IPS-NIHi7 (cell line): ENCODE data around the gene ASS1.
"Not testable (repeated sequence)": the region's sequence is repeated elsewhere in the genome, so short reads cannot be mapped to it uniquely, and the experiment has no call there.

ENCODE experiments used
- DNase-seq: peaks from one replicate; pipeline ENCODE4 v3.0.0; 2012; ENCODE audit warnings: mixed read lengths; ENCODE audit errors: extremely low spot score

ASS1 gene

DNA sequence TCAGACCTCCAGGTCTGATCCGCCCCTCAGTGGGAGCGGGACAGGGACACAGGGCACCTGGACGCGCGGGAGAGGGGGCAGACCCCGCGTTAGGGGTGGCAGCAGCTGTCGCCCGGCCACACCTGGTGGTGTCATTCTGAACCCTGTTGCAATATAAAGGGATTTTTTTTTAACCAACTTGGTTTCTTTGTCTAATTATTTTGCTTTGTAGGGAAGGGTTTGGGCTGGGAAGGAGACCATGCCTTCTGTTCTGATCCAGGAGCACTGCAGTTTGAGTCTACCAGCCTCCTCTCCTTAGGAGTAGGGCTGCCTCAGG lies 10.9 kb upstream of the ASS1 start:
- no peak for DNase-seq

- not testable (repeated sequence) for DNase-seq
Measured at GRCh38 chr9:130434656-130435055, 10.1 kb upstream of the ASS1 start.

- DNase-seq: no peak
Measured at GRCh38 chr9:130437011-130437789, 7.6 kb upstream of the ASS1 start.

GRCh38 chr9:130438382-130438981 lies 6.3 kb upstream of the ASS1 start:
- DNase-seq: no peak

DNA sequence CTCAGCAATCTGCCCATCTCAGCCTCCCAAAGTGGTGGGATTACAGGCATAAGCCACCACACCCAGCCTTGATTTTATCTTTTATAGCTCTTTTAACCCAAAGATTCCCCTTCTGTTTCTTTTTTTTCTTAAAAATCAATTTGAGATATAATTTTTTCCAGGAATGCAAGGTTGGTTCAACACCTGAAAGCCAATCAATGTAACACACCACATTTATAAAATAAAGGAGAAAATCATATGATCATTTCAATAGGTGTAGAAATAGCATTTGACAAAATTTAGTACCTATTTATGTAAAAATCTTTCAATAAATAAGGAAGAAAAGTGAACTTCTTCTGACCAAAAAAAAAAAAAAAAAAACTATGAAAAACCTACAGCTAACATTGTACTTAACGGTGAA lies 3.7 kb upstream of the ASS1 start:
- no peak for DNase-seq

DNA sequence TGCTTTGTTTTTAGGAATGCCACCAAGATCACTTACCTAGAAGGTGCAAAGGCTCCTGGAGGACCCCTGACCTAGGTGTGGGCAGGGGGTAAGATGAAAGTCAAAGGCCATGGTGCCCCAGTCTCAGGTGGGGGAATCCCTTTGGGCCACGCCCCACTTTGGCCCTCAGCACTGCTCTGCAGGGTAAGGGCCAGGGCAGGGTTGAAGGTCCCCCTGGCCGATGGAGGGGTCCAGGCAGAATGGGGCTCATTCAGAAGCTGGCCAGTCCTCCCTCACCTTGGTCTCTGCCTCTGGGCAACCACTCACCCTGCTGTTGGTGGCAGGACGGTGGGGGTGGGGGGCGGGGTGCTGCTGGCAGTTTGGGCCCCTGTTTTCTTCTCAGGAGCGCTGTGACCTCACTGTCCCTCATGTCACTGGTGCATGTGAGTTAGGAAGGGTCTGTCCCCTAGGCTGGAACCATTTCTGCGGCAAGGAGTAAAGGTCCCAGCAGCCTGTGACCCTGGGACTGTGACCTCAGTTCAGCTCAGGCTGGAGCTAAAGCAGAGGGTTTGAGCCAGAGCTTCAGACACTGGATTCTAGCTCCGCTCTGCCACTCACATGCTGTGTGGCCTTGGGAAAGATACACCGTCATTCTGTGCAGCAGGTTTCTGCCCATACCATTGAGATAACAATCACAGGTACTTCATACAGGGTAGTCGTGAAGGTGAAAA lies 1.9 kb upstream of the ASS1 start:
- DNase-seq: no peak

GRCh38 chr9:130443456-130443801 lies 1.3 kb upstream of the ASS1 start:
- no peak for DNase-seq

DNA sequence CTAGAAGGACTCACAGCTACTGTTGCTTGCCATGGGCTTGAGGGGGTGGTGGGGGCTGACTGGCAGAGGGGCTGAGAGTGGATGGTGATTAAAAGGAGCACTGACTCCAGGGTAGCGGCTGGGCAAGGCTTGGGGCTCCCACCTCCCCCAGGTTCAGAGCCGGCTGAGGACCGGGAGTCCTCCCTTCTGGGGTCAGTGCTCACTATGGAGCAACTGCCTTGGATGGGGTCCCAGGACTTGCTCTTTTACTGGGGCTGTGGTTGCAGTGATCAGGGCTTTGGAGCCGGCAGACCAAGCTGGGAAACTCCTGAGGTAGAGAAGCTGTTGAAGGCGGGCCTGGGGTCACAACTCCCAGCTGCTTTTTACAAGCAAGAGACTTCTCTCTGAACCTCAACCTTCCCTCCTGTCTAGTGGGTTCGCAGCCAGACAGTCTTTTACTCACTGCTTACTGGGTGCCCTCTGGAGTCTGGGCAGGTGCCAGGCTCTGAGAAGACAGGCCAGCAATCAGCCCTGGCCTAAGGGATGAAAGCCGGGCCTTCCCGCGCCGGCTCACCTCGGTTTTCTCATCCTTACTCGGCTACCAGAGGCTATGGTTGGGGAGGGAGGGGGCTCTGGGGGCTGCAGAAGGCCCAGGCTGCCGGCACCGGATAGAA lies 795 bp upstream of the ASS1 start:
- no peak for DNase-seq

DNA sequence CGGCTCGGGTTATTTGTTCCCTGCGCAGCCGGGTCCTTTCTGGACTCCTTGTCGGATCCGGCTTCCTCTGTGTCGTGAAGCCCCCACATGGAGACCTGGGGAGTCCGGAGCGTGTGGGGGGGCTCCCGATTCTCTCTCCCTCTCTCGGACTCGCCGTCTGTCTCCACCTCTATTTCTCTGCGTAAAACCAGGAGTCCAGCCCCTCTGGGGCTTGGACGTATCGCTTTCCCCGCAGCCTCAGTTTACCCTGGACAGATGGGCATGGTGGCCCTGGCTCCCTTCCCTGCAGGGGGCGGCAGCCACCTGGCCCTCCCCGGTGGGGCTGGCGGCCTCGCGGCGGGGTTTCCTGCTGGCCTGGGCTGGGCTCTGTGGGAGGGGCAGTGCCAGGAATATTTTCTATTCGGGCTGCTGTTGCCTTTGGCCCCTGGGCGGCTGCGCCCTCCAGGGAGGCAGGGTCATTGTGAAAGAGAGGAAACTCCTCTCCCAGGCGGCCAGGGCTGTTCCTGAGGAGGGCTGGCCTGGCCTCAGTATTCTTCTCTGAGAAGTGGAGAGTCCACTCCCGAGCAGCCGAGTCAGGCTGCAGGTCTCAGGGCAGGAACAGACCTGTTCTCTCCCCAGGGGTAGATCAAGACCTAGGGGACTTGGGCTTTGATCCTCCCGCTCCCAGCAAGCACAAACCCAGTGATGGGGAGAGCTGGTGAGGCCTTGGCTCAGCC lies 665 bp downstream of the ASS1 start:
- DNase-seq: no peak

GRCh38 chr9:130446101-130446861 lies 1.5 kb downstream of the ASS1 start:
- DNase-seq: peak; percentile 74

DNA sequence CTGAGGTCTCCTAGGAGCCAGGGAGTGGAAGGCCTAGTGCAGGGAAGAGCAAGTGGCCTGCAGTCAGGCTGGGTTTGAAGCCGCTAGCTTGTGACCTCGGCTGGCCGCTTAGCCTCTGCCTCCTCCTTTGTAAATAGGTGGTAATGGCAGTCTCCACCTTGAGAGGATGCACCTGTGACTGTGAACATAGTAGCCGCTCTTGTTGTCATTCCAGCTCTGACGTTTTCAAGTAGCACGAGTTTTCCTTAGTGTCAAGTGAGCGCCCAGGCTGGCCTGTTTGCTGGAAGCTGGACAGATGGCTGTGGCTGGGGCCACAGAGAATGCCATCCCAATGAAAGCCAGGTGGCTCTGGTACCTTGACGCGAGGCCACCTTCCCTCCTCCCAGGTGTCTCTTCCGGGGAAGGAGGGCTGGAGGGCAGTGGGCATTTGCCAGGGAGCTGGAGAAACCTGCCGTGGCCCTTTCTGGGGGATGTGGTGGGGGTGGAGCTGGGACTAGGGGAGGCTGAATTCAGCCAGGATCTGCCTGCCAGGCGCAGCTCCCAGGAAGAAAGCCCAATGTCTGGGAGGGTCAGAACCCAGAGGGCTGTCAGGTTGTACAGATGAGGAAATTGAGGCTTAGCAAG lies 2.5 kb downstream of the ASS1 start:
- DNase-seq: no peak

- DNase-seq: no peak
Measured at GRCh38 chr9:130448035-130448624, 3.4 kb downstream of the ASS1 start.

- DNase-seq: no peak
Measured at GRCh38 chr9:130448771-130449603, 4.2 kb downstream of the ASS1 start.

DNA sequence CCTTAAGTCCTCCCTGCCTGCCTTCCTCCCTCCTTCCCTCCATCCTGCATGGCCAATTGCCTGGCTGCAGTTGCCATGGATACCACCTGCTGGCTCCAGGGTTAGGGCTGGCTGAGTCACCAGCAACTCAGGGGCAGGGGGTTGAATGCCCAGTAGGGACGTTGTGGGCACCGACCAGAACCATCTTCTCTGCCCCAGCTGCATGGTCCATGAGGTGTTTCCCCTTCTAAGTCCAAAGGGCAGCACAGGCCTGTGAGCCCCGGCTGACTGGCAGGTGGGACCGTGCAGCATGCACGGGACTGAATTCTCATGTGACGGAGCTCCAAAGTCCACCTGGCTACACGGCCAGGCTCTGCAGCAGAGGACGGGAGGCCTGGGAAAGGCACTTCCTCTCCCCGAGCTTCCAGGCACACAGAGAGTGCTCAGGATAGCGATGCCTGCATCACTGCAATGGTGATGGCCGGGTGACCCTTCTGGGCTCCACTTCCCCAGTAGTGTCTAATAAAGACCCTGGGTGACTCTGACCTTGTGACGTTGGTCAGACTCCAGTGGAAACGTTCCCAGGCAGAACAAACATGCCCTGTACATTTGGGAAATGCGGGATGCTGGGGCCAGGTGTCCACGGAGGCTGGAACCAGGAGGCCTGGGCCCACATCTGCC lies 5.7 kb downstream of the ASS1 start:
- no peak for DNase-seq

- DNase-seq: no peak
Measured at GRCh38 chr9:130451004-130451390, 6.2 kb downstream of the ASS1 start.

DNA sequence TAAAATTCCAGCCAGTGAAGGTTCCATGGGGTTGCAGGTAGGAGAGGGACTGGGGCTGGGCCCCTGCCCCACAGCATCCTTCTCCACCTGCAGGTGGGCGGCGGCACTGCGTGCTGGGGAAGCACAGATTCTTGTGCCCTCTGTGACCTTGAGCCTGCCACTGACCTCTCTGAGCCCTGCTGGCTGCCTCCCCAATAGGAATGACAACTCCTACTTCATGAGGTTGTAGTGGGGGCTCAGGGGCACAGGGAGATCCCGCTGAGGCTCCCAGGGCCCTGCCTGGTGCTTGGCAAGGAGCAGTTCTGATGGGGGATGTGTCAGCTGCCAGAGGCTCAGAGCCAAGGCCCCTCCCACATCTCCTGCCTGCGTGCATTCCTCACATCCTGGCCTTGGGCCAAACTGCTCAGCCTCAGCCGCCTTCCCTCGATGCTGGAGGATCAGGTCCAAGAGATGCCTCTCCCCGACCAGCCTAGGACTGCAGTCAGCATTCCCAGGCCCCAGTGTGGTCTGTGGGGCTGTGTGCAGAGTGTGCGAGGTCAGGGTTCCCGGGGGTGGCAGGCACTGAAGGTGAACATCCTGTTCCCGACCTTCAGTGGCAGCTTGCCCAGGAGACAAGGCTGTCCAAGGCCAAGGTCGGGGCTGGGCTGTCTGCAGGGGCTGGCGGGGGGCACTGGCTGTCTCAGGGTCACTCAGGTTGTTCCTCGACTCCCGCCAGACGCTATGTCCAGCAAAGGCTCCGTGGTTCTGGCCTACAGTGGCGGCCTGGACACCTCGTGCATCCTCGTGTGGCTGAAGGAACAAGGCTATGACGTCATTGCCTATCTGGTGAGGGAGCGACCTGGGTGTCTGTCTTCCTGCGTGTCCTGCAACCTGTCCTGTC lies 7.0 kb downstream of the ASS1 start:
- DNase-seq: peak; percentile 78

DNA sequence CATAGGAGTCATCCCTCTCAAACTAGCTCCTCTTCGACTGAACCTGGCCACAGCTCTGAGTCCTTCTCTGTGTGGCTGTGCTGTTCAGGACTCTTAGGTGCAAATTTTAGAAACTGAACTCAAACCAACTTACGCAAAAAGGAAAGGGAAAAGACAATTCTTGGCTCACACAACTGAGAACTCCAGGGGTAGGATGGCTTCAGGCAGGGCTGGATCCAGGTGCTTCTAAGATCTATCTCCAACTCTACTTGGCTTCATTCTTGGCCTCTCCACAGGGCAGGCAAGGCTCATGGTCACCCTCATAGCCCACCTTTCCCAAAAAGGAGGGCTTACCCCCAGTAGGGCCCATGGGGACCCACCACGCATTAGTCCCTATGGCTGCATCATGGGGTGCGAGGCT lies 8.1 kb downstream of the ASS1 start:
- DNase-seq: no peak

DNA sequence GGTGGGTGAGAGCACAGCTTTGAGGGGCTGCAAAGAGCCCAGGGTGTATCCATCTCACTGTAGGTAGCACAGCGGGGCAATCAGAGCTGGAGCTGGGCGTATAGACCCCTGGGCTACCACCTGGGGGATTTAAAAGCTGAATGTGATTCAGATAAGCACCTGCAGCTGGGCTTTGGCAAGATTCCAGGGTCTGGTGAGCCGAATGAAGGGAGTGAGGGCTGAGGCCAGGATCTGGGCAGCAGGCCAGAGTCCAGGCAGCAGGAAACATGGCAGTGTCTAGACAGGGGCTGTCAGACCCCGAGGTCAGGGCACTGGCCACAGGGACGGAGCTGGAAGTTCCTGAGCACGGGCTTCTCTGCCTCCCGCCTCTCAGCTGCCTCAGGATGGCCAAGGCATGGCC lies 8.7 kb downstream of the ASS1 start:
- no peak for DNase-seq
